ENCODE data around the gene NME4.
"Not testable (repeated sequence)": the region's sequence is repeated elsewhere in the genome, so short reads cannot be mapped to it uniquely, and the experiment has no call there.

NME4 gene

GRCh38 chr16:375212-375611 lies 21.8 kb upstream of the NME4 start:
- Histone ChIP-seq H3K27me3 (replicated peaks) (no peaks in the 10 kb centered on the region), H3K36me3 (replicated peaks) (peaks cover 36% of the 10 kb centered on the region), H3K27ac (no peak overlapping the region), H3K4me3 (ENCODE audit: low read depth, low read length) (no peak overlapping the region)
- in situ Hi-C loops (cut with HindIII; ENCODE audit: low pct_ligation_motif_present, low sequenced_read_pairs), result no loop called here
- no peak for DNase-seq
- TF ChIP-seq, protein P1, sequence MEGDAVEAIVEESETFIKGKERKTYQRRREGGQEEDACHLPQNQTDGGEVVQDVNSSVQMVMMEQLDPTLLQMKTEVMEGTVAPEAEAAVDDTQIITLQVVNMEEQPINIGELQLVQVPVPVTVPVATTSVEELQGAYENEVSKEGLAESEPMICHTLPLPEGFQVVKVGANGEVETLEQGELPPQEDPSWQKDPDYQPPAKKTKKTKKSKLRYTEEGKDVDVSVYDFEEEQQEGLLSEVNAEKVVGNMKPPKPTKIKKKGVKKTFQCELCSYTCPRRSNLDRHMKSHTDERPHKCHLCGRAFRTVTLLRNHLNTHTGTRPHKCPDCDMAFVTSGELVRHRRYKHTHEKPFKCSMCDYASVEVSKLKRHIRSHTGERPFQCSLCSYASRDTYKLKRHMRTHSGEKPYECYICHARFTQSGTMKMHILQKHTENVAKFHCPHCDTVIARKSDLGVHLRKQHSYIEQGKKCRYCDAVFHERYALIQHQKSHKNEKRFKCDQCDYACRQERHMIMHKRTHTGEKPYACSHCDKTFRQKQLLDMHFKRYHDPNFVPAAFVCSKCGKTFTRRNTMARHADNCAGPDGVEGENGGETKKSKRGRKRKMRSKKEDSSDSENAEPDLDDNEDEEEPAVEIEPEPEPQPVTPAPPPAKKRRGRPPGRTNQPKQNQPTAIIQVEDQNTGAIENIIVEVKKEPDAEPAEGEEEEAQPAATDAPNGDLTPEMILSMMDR (IDR thresholded peaks at IDR 0.05; ENCODE audit: low read depth, low read length, missing control alignments), result no peak

DNA sequence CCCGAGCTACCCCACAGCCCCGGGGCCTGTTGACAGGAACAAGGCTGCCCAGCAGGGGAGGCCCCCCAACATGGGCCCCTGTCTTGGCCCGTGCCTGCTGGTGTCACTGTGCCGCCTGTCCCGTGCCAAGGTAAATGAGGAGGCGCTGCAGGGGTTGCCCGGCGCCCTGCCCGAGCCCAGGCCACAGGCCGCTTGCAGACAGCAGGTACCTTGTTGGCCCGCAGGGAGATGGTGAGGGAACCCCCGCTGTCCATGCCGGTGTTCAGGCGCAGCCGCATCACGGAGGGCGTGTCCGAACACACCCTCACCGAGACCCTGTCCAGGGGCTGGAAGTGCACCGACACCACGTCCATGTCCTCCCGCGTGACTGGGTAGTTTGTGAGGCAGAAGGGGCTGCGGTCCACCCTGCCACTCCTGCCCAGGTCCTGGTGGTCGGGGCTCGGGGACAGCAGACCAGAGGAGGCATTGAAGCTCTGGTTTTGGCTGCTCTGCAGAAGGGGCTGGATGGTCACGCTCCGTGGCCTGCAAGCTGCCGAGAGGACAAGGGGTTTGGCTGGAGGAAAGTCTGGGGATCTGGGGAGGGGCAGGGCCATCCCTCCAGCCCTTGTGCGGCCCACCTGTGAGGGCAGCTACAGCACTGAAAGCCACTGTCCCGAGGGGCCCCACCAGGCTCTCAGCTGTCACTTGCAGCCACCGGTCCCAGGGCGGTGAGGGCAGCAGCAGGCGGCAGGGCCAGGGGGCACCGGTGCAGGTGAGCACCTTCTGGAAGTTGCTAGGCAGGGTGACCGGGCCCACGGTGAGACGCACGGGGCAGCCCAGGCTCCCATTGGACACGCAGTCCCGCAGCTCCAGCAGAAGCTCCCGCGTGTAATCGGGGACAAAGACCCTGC lies 20.8 kb upstream of the NME4 start:
- Histone ChIP-seq H3K27ac (no peak overlapping the region), H3K36me3 (replicated peaks) (peaks cover 36% of the 10 kb centered on the region), H3K27me3 (replicated peaks) (no peaks in the 10 kb centered on the region), H3K4me3 (ENCODE audit: low read depth, low read length) (no peak overlapping the region)
- TF ChIP-seq, protein P1 (IDR thresholded peaks at IDR 0.05; ENCODE audit: low read depth, low read length, missing control alignments), result no peak
- DNase-seq, result no peak
- in situ Hi-C loops (cut with HindIII; ENCODE audit: low pct_ligation_motif_present, low sequenced_read_pairs), result no loop called here

- H3K36me3 ChIP-seq (replicated peaks), result peaks cover 31% of the 10 kb centered on the region
- H3K27ac ChIP-seq, result no peak overlapping the region
- no peak for DNase-seq
- TF ChIP-seq, protein P1 (IDR thresholded peaks at IDR 0.05; ENCODE audit: low read depth, low read length, missing control alignments), result no peak
- in situ Hi-C loops (cut with HindIII; ENCODE audit: low pct_ligation_motif_present, low sequenced_read_pairs), result no loop called here
- H3K4me3 ChIP-seq (ENCODE audit: low read depth, low read length), result no peak overlapping the region
- H3K27me3 ChIP-seq (replicated peaks), result no peaks in the 10 kb centered on the region
These were observed 20.1 kb upstream of the NME4 start for GRCh38 chr16:376817-377418.

DNA sequence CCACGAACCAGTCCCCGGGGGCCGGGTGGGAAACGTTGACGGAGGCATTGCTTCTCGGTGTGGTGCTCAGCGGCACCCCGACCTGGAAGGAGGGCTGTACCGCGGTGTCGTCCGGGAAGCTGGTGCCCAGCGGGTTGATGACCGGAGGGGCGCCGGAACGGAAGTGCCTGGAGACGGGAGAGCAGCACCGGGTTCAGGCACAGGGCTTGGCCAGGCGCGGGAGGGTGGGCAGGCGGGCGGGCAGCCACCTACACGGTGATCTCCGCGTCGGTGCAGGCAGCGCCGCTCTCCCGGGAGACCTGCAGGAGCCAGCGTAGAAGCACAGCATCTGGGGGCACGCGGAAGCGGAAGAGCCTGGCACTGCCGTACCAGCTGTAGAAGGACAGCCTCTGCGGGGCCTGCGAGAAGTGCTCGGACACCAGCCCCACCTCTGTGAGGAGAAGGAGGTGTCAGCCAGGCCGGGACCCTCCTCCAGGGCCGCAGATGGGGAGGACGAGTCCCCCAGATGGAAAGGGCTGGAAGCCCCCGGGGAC lies 19.5 kb upstream of the NME4 start:
- DNase-seq, result no peak
- Histone ChIP-seq H3K27ac (no peak overlapping the region), H3K36me3 (replicated peaks) (peaks cover 28% of the 10 kb centered on the region), H3K27me3 (replicated peaks) (no peaks in the 10 kb centered on the region), H3K4me3 (ENCODE audit: low read depth, low read length) (no peak overlapping the region)
- TF ChIP-seq, protein P1 (IDR thresholded peaks at IDR 0.05; ENCODE audit: low read depth, low read length, missing control alignments), result no peak
- in situ Hi-C loops (cut with HindIII; ENCODE audit: low pct_ligation_motif_present, low sequenced_read_pairs), result no loop called here

GRCh38 chr16:378113-378820 lies 18.7 kb upstream of the NME4 start:
- H3K27me3 ChIP-seq (replicated peaks); H3K27ac ChIP-seq; DNase-seq; in situ Hi-C loops (cut with HindIII; ENCODE audit: low pct_ligation_motif_present, low sequenced_read_pairs); H3K4me3 ChIP-seq (ENCODE audit: low read depth, low read length): not testable (repeated sequence)
- peaks cover 26% of the 10 kb centered on the region for H3K36me3 ChIP-seq (replicated peaks)

DNA sequence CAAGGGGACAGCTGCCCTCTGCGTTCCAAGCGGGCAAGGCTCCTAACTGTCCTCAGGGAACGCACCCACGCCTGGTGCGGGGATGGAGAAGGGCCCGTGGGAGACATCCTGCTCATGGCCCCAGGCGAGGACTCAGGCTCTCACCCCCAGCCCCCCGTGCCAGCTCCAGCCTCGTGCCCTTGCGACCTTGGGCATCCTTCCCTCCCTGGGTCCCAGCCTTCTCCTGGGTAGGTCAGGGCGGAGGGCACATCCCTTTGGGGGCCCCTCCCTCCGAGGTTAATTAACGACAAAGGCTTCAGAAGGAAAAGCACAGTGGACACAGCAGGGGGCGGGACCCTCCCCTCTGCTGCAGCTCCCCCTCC lies 18.2 kb upstream of the NME4 start:
- in situ Hi-C loops (cut with HindIII; ENCODE audit: low pct_ligation_motif_present, low sequenced_read_pairs), result no loop called here
- no peak overlapping the region for H3K27ac ChIP-seq
- no peaks in the 10 kb centered on the region for H3K27me3 ChIP-seq (replicated peaks)
- no peak overlapping the region for H3K4me3 ChIP-seq (ENCODE audit: low read depth, low read length)
- TF ChIP-seq, protein P1 (IDR thresholded peaks at IDR 0.05; ENCODE audit: low read depth, low read length, missing control alignments), result no peak
- DNase-seq, result no peak
- H3K36me3 ChIP-seq (replicated peaks), result peaks cover 22% of the 10 kb centered on the region

All from brain microvascular endothelial cell (primary cell).